Right ventricle myocardium superior (tissue), 1 donor: Measurements from ENCODE around the gene NHEJ1. TPM values are rescaled to one million over a fixed set of nuclear protein-coding genes. Genes with fewer than 3 reads are reported as not detected.

Experiments
- ATAC-seq: fragments of 200-7000 bp; cut with Tn5 transposase; one replicate; pipeline ENCODE4 v1.9.1; 2020; ENCODE audit warnings: mild to moderate bottlenecking; ENCODE audit not compliant: poor library complexity
- DNase-seq: peaks from one replicate; pipeline ENCODE4 v3.0.0-alpha.2; 2020
- intact Hi-C: fragments of 100-400 bp; cut with DNase I; formaldehyde crosslinking; loops from one replicate; pipeline ENCODE4 v1.11.2; 2022
- total RNA-seq: library from RNA; stranded (reverse); fragmentation: NEBNext Ultra II Directional; extraction: Animal tissue kit (Norgen Biotek cat#: 25700); gene quantifications from one replicate; pipeline ENCODE4 v1.2.1, GENCODE V29; 2021
- donor health status: DM: no; HTN: yes; CAD: no; lungs with severe emphysema.

The NHEJ1 gene
- total RNA-seq, 1 donor from 2014 or later = 7.5 TPM

DNA sequence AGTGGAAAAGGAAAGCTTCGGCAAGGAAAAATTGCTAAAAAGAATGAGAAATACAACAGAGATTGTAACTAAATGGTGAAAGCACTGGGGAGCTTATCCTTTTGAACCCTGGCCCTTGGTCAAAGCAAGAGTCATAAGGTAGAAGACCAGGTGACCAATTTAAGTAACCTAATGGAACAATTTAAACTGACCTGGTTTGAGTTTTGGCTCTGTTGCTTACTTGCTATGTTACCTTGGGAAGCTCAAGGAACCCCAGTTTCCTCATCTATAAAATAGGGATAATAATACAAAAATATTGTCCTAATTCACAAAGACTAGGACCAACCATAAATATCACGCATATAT, 48.6 kb downstream of the NHEJ1 start:
- no peak for ATAC-seq
- DNase-seq = no peak
- intact Hi-C loops = no loop called here

DNA sequence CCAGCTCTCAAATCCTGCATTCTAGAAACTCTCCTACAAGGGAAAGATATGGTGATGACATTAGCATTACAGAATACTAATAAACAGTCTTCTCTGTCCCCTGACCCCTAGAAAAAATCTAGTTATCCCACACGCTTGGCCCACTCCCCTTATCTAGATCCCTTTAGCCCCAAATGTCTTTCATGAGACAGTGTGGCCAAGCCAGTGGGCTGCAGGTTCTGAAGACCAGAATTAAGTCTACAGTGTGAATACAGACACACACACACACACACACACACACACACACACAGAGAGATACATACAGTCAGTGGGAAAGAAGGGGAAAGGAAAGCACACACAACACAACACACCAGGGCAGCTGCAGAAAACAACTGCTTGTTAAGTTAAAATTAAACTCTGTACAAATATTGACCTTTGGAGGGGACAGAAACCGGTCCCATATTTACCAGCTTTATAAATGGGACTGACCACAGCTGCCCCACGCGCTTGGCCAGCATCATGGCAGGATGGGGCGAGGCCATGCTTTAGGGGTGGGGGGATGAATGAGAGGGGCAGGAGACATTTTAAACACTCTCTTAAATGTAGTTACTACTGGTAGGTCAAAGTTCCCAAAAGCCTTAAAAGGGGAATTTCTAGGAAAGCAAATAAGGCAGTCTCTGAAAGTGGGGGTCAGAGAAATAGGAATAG, 49.1 kb downstream of the NHEJ1 start:
- ATAC-seq (no peak), DNase-seq (no peak)
- intact Hi-C loops = no loop called here

DNA sequence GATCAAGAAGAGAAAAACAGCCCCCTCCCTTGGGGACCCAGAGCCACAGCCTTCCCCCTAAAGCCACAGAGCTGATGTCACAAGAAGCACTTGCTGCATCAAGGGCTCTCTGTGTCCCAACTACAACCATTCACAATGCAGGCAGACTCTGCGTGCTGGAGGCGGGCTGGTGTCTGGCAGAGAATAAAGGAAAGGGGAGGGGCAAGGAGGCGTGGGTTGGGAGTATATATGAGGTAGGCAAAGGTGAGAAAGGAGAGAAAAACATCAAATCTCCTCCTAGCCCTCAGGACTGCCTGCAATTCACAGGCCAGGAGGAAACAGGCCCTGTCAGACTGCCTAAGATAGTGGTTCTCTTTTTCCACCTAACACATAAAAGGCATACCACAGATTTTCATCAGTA, 51.1 kb downstream of the NHEJ1 start:
- intact Hi-C loops = no loop called here
- DNase-seq (no peak), ATAC-seq (no peak)

DNA sequence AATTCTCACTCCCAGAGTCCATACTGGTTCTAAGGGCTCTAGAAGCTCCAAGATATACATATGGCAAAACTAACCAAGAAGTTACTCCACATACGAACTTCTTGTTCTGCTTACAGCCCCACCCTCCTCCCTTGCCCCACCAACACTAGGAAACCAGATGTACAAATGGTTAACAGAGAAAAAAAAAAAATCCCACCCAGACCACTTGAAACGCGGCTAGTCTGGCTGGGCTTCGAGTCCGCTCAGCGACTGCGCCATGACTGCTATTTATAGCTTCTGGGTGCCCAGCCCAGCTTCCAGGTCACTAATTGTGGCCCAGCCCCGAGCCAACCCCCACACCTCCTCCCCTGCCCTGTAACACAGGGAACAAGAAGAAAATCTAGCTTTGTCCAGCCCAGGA, 52.9 kb downstream of the NHEJ1 start:
- intact Hi-C loops = no loop called here
- no peak for DNase-seq
- peak; percentile 88 for ATAC-seq

DNA sequence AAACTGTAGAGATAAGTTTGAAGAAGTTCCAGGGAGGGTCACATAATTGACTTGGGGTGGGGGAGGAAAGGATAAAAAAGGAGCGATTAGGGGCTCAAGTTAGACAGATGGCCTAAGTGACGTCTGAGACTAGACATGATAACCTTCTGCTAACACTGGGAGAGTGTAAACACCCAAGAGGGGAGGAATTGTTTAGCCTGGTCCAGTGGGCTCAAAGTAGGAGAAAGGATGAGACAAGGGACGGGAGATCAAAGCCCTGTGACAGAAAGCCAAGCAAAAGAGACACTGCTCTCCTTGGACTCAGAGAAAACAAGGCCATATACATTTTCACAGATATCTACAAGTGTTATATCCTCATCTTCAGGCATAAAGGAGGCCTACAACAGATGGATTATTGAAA, 54.4 kb downstream of the NHEJ1 start:
- intact Hi-C loops = no loop called here
- ATAC-seq (no peak), DNase-seq (no peak)

DNA sequence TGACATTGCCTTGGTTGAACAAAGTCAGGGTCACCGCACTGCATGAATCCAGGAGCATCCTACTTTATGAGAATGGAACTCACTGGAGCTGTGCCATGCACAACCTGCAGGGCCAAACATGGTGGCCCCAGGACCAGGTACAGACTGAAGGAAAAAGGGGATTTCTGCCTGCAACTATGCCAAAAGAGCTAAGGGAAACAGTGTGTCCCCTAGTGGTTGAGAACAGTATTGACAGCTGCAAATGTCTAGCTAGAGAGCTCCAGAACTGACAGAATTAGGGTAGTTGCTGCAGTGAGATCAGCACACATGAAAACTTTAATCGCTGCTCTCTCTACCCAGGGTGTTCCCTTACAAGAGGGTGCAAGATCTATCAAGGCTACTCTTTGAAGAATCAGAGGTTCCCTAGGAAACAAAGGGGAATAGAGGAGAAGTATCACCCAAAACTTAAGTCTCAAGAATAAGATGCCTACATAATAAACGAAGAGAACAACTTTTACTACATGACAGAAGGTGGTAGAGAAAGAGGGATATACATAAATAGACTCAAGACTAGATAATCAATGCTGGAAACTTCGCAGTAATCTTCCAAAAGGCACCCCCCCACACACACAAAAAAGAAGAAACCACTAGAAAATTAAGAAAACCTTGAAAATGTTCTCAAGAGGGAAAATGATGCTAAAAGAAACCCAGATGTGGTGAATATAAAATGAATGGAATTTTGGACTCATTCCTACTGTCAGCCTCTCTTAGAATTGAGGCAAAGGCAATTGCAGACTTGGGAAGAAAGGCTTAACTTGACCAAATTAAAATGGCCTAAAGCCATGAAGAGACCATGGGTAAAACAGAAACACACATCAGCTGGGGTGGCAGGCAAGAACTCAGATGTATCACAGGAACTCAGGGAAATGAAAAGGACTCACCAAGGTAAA, 56.2 kb downstream of the NHEJ1 start:
- DNase-seq (no peak), ATAC-seq (no peak)
- intact Hi-C loops = no loop called here

DNA sequence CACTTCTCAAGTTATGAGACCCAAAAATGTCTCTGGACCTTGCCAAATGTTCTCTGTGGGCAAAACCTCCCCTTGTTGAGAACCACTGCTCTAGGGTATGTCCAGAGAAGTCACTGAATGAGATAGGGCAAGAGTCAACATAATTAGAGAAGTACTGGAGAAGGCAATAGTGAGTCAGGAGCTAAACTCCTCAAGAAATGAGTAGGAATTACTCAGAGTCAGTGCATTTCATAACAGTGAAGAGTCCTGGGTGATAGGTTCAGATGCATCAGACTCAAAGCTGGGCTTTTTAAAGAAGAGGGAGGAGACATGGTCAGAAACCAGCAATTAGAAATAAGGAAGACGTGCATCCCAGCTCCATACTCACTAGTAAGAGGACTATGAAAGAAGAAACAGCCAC, 61.3 kb downstream of the NHEJ1 start:
- DNase-seq (no peak), ATAC-seq (no peak)
- intact Hi-C loops = no loop called here

DNA sequence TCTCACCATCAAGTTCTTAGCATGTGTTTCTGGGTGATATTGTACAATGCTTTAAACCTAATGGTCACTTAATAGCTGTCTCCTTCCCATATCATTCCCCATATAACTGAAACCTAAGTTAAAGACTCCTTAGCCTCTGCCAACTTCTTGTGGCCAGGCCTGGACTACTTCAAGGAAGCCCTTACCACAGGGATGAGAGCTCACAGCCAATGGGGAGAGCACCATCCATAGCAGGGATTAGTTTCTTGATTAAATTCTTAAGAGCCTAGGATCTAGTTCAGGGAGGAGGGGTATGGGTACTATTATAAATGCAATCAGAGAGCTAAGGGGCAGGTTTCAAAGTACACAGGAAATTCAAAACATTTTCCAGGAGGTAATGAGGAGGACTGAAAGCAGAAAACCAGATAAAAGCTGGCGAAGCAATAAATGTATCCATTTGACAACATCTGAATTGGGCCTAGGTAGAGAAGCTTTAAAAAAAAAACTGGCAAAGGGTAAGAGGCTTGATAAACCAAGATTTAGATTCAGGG, 65.1 kb downstream of the NHEJ1 start:
- ATAC-seq = no peak
- intact Hi-C loops = no loop called here
- no peak for DNase-seq

DNA sequence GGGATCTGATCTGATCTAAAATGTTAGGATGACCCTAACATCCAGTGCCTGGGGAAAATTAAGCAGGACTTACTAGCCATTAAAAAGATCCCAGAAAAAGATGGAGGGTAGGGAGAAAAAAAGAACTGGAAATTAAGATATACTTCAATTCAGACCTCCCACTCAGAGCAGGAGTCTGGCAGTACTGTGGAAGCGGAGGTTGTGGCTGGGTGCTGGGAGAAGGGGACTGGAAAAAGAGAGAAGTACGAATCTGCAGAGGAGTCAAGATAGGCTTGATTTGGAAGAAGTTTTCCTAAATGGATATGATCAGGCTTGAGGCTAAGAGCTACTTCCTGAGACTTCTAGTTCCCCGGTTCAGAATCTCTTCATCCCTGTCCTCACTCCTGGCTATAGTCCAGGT, 66.4 kb downstream of the NHEJ1 start:
- intact Hi-C loops = no loop called here
- DNase-seq = no peak
- ATAC-seq = no peak

DNA sequence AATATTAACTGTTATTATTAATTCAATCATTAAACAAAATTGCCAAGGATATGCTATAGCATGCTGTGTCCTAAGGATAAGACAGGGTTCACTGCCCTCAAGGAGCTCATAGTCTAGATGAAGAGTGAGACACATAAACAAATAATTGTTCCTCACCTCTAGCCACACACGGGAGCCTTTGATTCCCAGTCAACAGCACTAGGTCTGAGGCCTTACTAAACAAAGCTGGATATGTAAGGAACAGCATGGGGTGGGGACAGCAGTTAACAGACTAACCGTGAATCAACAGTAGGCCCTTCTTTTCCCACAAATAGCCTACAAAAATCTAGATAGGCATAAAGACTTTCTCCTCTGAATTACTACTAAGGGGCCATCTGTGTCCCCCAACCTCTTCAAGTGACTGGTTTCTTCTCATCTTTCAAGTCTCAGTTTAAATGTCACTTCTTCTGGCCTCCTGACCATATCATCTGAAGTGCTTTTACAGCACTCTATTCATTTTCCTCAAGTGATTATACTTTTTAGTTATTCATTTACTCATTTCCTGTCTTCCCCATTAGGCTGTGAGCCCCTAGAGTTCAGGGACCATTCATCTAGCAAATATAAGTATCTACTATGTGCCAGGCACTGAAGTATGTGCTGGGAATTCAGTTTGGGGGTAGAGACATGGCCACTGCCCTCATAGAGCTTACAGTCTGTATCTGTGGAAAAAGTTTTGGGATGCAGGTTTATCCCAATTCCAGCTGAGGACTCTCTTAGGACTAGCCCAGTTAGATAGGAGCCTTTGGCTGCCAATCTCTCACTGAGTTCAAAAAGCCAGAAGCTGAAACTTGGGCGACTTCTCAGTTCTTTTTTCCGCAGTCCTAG, 69.9 kb downstream of the NHEJ1 start:
- DNase-seq (no peak), ATAC-seq (no peak)
- intact Hi-C loops = no loop called here

DNA sequence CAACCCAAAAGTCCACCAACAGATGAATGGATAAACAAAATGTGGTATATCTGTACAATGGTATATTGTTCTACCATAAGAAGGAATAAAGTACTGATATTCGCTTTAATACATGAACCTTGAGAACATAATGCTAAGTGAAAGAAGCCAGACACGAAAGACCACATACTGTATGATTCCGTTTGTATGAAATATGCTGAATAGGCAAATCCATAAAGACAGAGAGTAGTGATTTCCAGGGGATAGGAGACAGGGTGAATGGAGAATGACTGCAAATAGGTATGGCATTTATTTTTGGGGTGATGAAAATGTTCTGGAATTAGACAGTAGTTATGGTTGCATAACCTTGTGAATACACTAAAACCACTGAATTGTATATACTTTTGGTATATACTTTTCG, 71.3 kb downstream of the NHEJ1 start:
- ATAC-seq (no peak), DNase-seq (no peak)
- intact Hi-C loops = no loop called here

DNA sequence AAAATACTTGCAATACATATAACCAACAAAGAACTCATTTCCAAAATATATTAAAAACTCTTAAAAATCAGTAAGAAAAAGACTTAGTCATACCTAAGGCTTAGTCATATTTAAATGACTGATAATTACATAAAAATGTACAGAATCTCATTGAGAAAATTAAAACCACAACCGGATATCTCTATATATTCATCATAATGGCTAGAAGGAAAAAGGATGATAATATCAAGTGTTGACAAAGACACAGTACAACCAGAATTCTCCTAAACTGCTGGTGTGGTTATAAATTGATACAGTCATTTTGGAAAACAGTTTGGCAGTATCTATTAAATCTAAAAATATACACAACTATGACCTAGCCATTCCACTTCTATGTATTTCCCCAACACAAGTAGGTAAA, 72.8 kb downstream of the NHEJ1 start:
- DNase-seq (no peak), ATAC-seq (no peak)
- intact Hi-C loops = no loop called here

DNA sequence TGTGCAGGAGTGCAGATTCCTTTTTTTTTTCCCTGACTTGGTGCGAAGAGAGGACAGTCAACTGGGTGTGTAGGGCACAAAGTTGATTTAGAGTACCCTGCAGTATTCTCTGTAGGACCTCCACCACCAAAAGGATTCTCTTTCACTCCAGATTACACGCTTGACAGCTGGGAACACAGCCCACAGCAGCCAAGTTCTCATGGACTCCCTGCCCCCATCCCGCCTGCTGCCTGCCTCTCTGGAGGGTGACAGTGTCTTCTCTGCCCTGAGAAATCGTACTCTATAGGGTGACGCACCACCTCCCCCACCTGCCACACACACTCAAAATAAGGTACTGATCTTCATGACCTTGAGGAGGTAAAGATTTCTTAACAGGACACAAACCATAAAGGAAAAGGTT, 73.3 kb downstream of the NHEJ1 start:
- ATAC-seq (no peak), DNase-seq (no peak)
- intact Hi-C loops = no loop called here

DNA sequence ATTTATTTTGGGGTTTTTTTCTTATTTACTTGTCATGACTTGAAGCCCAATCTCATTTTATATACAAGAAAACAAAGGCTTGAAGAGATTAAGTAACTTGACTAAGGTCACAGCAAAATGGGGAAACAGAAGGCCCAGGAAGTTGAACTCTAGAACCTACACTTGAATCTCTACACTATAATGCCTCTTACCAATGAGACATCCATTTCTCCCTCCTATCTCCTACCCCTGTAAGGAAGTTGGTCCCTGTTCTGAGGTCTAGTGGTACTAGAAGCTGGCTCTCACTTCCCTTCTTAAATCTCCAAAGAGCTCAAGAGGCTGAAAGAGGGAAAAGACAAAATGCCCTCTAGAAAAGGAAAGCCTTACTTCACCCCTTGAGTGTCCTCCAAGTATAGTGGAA, 74.4 kb downstream of the NHEJ1 start:
- DNase-seq (no peak), ATAC-seq (no peak)
- intact Hi-C loops = no loop called here

DNA sequence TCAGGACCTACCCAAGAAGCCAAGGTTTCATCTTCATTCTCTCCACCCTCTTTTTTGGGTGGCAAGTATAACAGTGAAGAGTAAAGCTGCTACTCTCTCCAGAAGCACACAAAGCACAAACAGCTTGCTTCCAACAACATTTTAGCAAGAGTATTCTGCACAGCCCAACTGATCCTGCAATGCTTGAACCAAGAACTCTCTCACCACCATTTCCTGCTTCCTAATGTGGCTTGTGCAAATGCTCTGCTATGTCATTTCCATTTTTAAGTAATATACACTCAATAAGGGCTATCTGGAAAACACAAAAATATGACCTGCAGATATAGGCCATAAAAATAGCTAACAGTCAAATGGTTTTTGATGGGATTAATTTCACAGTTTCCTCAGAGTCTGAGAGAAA, 75.8 kb downstream of the NHEJ1 start:
- intact Hi-C loops = no loop called here
- no peak for DNase-seq
- no peak for ATAC-seq

DNA sequence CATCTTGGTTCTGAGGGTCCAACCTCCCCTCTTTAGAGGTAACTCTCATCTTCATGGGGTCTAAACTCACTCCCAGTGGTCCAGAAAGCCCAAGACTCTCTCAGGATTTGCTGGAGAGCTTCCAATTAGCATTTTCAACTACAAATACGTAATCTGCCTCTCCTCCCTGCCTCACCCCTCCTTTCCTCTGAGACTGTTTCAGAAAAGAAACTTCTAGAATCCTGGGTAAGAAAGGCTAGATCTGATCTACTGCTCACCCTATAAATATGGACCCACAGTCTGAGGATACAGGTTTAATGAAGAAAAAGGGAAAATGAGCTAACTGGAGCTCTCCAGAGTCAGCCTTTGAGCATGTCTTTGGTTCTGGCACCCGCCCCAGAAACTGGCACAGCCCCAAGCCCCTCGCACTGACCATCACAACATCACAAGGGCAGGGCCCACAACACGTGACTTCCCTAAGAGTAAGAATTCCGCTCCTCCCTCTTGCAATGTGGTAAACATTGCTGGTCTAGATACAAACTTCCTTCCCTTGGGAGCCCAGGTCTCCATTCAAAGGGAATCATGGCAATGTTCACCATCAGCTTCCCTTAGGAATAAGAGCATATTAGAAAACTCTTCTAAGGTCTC, 78.2 kb downstream of the NHEJ1 start:
- ATAC-seq = no peak
- intact Hi-C loops = no loop called here
- DNase-seq = peak; percentile 66

DNA sequence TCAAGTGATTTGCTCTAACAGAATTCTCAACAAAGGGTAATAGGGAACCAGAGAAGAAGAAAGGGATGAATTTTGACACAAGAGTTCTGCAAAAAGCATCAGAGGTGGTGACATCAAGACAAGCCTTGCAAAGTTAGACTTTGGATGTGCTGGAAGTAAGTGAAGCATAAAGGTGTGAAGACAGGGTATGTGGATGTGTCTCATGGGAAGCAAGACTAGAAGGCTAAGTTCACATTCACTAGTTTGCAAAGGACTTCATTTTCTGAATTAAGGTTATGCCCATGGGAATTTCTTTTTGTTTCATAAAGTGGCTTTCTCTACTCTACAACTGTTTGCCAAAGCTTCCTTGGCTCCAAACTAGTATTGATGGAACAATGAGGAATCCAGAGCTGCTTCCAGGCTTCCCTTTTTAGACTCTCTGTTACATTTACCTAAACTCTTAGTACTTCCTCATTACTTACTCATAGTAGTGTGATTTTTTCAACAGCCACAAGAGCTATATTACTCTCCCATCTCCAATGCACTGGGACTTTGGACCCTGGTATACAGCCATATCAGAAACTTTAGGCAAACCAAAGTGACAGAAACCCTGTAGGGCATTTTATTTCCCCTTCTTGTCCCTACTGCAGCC, 78.8 kb downstream of the NHEJ1 start:
- DNase-seq (no peak), ATAC-seq (no peak)
- intact Hi-C loops = no loop called here

DNA sequence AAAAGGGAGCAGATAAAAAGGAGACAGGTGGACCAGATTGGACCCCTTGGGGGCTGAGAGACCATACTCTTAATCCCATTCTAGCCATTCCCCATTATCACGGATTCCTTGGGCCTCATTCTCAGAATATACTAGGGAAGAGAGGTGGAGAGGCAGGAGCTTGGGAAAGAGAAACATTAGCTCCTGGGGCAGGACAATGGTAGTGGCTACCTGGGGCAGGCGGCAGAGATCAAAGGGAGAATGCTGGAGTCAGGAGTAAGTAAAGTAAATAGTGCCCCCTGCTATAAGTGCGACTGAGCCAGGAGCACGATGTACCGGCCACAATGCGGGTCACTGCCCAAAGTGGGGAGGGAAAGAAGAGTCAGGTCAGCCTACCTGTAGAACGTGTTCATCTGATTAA, 79.5 kb downstream of the NHEJ1 start:
- DNase-seq = no peak
- no peak for ATAC-seq
- intact Hi-C loops = no loop called here
